GM19240 (cell line): ENCODE data around the gene PCK2.
A peak's percentile ranks its signal among the peaks of the same experiment; 100 is the strongest.
"Not testable (repeated sequence)": the region's sequence is repeated elsewhere in the genome, so short reads cannot be mapped to it uniquely, and the experiment has no call there.

Experiments used
- DNase-seq: peaks from one replicate; pipeline ENCODE4 v3.0.0; 2011; ENCODE audit warnings: low spot score; ENCODE audit not compliant: insufficient read length

The PCK2 gene

GRCh38 chr14:24093207-24093900, 757 bp upstream of the PCK2 start:
- DNase-seq, result no peak

- no peak for DNase-seq
Measured at GRCh38 chr14:24094841-24095270, 745 bp downstream of the PCK2 start.

GRCh38 chr14:24095271-24096068, 1.4 kb downstream of the PCK2 start:
- peak; percentile 97 for DNase-seq

- no peak for DNase-seq
Measured at GRCh38 chr14:24096545-24097181, 2.6 kb downstream of the PCK2 start.

GRCh38 chr14:24098229-24098926, 4.3 kb downstream of the PCK2 start:
- DNase-seq, result no peak

GRCh38 chr14:24098927-24099813, 5.1 kb downstream of the PCK2 start:
- DNase-seq, result no peak

- no peak for DNase-seq
Measured at GRCh38 chr14:24100197-24100981, 6.3 kb downstream of the PCK2 start.

- DNase-seq, result no peak
Measured at GRCh38 chr14:24100982-24101494, 6.9 kb downstream of the PCK2 start.

DNA sequence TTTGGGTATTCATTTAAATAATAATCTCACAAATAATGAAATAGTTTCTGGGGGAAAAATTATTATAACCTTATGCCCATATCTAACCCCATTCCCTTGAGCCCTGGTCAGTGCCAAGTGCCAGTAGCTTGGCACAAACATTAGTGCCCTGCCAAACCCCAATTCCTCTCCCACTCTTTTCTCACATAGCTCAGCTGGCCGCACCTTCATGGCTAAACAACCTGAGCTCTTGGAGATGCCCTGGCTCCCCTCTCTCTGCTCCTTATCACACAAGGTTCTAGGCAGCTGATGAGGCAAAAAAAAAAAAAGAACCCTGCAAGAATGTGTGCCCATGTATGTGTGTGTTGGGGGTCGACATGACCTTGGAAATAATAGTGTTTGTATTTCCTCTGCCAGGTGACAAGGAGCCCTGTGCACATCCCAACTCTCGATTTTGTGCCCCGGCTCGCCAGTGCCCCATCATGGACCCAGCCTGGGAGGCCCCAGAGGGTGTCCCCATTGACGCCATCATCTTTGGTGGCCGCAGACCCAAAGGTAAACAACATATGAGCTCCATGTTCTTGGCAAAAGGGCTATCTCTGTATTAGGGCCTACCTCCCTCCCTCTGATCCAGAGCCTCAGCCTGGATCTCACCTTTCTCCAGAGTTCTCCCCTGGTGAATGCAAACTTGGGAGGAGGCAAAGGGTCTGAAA, 8.4 kb downstream of the PCK2 start:
- no peak for DNase-seq

DNA sequence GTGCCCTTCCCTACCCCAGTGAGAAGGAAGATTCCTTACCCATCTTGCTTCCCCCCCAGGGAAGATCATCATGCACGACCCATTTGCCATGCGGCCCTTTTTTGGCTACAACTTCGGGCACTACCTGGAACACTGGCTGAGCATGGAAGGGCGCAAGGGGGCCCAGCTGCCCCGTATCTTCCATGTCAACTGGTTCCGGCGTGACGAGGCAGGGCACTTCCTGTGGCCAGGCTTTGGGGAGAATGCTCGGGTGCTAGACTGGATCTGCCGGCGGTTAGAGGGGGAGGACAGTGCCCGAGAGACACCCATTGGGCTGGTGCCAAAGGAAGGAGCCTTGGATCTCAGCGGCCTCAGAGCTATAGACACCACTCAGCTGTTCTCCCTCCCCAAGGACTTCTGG, 9.3 kb downstream of the PCK2 start:
- no peak for DNase-seq

- not testable (repeated sequence) for DNase-seq
Measured at GRCh38 chr14:24105609-24106239, 11.6 kb downstream of the PCK2 start.

DNA sequence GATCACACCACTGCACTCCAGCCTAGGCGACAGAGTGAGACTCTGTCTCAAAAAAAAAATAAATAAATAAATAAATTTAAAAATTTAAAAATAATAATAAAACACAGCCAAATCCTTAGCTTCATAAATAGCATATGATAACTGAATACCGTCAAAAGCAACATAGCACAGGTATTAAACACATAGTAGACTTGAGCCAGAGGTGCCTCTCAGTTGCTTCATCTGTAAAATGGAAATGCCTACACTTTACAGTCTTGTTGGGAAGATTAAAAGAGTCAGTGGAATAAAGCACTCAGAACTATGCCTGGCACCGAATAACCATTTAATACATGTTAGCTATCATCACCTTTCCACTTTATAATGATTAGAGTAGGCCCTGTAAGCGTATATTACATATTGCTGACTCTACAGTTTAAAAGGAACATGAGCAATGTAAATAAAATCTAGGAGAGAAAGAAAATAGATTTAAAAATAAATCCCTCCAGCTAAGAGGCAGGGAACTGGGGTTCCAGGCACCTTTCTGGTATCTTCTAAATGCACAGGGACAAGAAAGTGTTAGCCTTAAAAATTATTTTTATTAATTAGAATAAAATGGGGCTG, 12.7 kb downstream of the PCK2 start:
- no peak for DNase-seq

- DNase-seq, result no peak
Measured at GRCh38 chr14:24108336-24108874, 14.3 kb downstream of the PCK2 start.

DNA sequence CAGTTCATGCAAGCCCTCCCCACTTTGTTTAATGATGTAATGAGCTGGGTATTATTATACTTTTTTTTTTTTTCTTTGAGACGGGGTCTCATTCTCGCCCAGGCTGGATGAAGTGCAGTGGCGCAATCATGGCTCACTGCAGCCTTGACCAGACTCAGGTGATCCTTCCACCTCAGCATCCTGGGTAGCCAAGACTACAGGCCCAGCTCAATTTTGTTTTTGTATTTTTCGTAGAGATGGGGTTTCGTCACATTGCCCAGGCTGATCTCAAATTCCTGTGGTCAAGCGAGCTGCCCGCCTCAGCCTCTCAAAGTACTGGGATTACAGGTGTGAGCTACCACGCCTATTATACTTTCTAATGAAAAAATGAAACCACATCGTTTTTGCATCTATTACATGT, 15.9 kb downstream of the PCK2 start:
- DNase-seq, result no peak

DNA sequence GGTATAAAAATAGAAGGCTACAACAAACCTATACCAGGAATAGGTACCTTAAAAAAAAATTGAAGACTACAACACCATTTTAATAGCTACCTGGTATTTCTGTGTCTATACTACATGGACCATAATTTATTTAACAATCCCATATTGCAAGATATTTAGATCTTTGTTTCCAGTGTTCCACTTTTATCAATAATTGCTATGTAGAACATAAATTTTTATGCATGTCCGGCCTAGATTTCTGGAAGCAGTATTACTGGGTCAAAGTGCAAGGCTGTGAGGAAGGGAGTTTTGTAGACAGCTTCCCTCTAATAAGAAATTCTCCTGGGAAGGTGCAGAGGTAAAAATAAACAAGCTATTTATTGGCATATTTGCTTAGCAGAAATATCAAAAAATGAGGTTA, 16.4 kb downstream of the PCK2 start:
- no peak for DNase-seq

DNA sequence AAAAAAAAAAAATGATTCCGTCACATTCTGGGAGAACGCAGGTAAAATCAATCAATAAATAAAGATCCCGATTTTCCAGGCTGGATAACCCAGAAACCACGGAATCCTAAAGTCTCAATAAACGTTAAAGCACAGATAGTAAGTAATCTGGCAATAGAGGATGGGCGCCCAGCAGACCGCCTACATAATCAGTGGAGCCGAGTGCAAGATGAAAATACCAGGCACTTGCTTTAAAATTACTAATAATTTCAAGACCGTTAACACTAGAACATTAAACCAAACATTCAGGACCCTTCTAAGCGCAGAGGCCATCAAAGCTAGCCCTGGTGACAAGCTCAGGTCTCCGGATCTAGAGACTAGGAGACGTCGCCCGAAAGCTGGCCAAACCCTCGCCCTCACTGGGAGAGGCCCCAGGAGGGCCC, 19.3 kb downstream of the PCK2 start:
- DNase-seq, result no peak

GRCh38 chr14:24113801-24114531, 19.9 kb downstream of the PCK2 start:
- DNase-seq, result peak; percentile 46
